Esophagus squamous epithelium (tissue), 4 donors: ENCODE results near the gene CACNA1B.

ENCODE experiments used
- CTCF ChIP-seq, 6 experiments: fragments of 450-650 bp in 4 of 6; fragments of 200-600 bp in 2 of 6; sonication (generic) in 2 of 6; IDR thresholded peaks; one replicate each; pipeline ENCODE4 v1.5.1; 2016 to 2019; ENCODE audit warnings: antibody characterized with exemption in 6 of 6, mild to moderate bottlenecking in 4 of 6, moderate library complexity in 4 of 6
- POLR2A ChIP-seq, 4 donors: fragments of 450-650 bp; IDR thresholded peaks; one replicate each; pipeline ENCODE4 v1.6.1; 2017; ENCODE audit warnings: antibody characterized with exemption in 4 of 4, mild to moderate bottlenecking in 4 of 4, moderate library complexity in 3 of 4

- TF ChIP-seq CTCF (IDR thresholded peaks at IDR 0.05), result no peak
- no peak for TF ChIP-seq POLR2A (IDR thresholded peaks at IDR 0.05)
Measured at GRCh38 chr9:137984005-137984404, 106.4 kb downstream of the CACNA1B start.
